GM12878 (cell line): ENCODE results near the gene KCNE4. TPM values are rescaled to one million over a fixed set of nuclear protein-coding genes. Genes with fewer than 3 reads are reported as not detected.

Experiments
- ATAC-seq: fragments of 200-7000 bp; cut with Tn5 transposase; 3 replicates; pipeline ENCODE4 v1.9.1; 2020; ENCODE audit warnings: mild to moderate bottlenecking, moderate library complexity
- BruUV-seq: library from RNA; stranded (reverse); fragments of 400-500 nt; replicated peaks from 2 replicates; lab custom pipeline; 2021; lab: Mats Ljungman, UMichigan
- CTCF ChIA-PET: fragments of 300-600 bp; sonication (Branson Sonifier 250); formaldehyde crosslinking; extraction: SDS; loops from one replicate; lab custom pipeline; 2021; ENCODE audit warnings: inconsistent platforms; lab: Yijun Ruan, JAX
- POLR2A ChIA-PET: fragments of 350-600 bp; formaldehyde crosslinking; extraction: SDS; loops from one replicate; lab custom pipeline; 2021; ENCODE audit warnings: inconsistent platforms; lab: Charles Lee
- RAD21 ChIA-PET: fragments of 300-600 bp; sonication (Branson Sonifier 250); formaldehyde crosslinking; loops from one replicate; lab custom pipeline; 2023; ENCODE audit warnings: antibody characterized with exemption; ENCODE audit not compliant: unreplicated experiment; lab: Charles Lee
- SMC1A ChIA-PET: fragments of 300-600 bp; sonication (Branson Sonifier 250); formaldehyde crosslinking; loops from one replicate; lab custom pipeline; 2023; ENCODE audit not compliant: unreplicated experiment, uncharacterized antibody; lab: Charles Lee
- DNase-seq: peaks from one replicate; pipeline ENCODE4 v3.0.0-alpha.2; 2011; ENCODE audit warnings: low read depth, low spot score
- FAIRE-seq: peaks from 3 replicates; lab custom pipeline; 2011; peaks lifted over from hg19 to GRCh38; lab: Jason Lieb, UNC
- H2AFZ ChIP-seq: 2 replicates; pipeline ENCODE4 v1.6.0; 2011; ENCODE audit warnings: low read depth, low read length, control low read depth; ENCODE audit not compliant: control insufficient read depth
- H3K27ac ChIP-seq: 2 replicates; pipeline ENCODE4 v1.5.1; 2011; ENCODE audit warnings: control low read depth; ENCODE audit not compliant: control insufficient read depth, insufficient read depth
- H3K27me3 ChIP-seq, 2 experiments: replicated peaks in 1 of 2; 2 replicates each; pipeline versions ENCODE4 v1.6.0 to v1.6.1; 2011; ENCODE audit warnings: low read length in 1 of 2; ENCODE audit not compliant: control insufficient read depth in 2 of 2, insufficient read depth in 2 of 2
- H3K36me3 ChIP-seq, 2 experiments: 2 replicates each; pipeline ENCODE4 v1.5.1; 2011; ENCODE audit warnings: low read length in 1 of 2; ENCODE audit not compliant: control insufficient read depth in 2 of 2, insufficient read depth in 2 of 2
- H3K4me1 ChIP-seq: 2 replicates; pipeline ENCODE4 v1.6.1; 2011; ENCODE audit warnings: mild to moderate bottlenecking, low read length, moderate library complexity, mixed read lengths; ENCODE audit not compliant: control insufficient read depth, insufficient read depth
- H3K4me2 ChIP-seq: 2 replicates; pipeline ENCODE4 v1.6.0; 2011; ENCODE audit warnings: control low read depth; ENCODE audit not compliant: control insufficient read depth, insufficient read depth
- H3K4me3 ChIP-seq: fragments of 200-600 bp; sonication (generic); 2 replicates; pipeline ENCODE4 v1.5.1; 2016
- H3K79me2 ChIP-seq: 2 replicates; pipeline ENCODE4 v1.6.0; 2011; ENCODE audit warnings: low read length; ENCODE audit not compliant: control insufficient read depth, insufficient read depth
- H3K9ac ChIP-seq: 2 replicates; pipeline ENCODE4 v1.8.0; 2011; ENCODE audit warnings: low read length, control low read depth, mixed read lengths; ENCODE audit not compliant: control insufficient read depth, insufficient read depth
- H3K9me3 ChIP-seq: replicated peaks from 3 replicates; pipeline ENCODE4 v1.5.1; 2011; ENCODE audit warnings: mild to moderate bottlenecking, low read length; ENCODE audit not compliant: control insufficient read depth, insufficient read depth
- H4K20me1 ChIP-seq: 2 replicates; pipeline ENCODE4 v1.6.0; 2011; ENCODE audit not compliant: control insufficient read depth, insufficient read depth
- CHD1 ChIP-seq: IDR thresholded peaks from 2 replicates; pipeline ENCODE4 v1.6.1; 2012; ENCODE audit warnings: low read depth, low read length, improper control_type of control experiment
- GABPA ChIP-seq: IDR thresholded peaks from 2 replicates; pipeline ENCODE4 v1.6.1; 2014; ENCODE audit warnings: antibody characterized with exemption, low read depth, mild to moderate bottlenecking, inconsistent platforms
- NR2C1 ChIP-seq: fragments of 450-650 bp; IDR thresholded peaks from 2 replicates; pipeline ENCODE4 v1.6.1; 2017; ENCODE audit warnings: antibody characterized with exemption, mild to moderate bottlenecking, moderate library complexity
- POLR2AphosphoS5 ChIP-seq: IDR thresholded peaks from 2 replicates; pipeline ENCODE4 v1.6.1; 2011; ENCODE audit warnings: mild to moderate bottlenecking, low read length, inconsistent platforms
- SRF ChIP-seq, 2 experiments: IDR thresholded peaks; 2 replicates each; pipeline ENCODE4 v1.6.1; 2011; ENCODE audit warnings: low read depth in 2 of 2, low read length in 2 of 2, mild to moderate bottlenecking in 1 of 2, moderate library complexity in 1 of 2
- TCF12 ChIP-seq: IDR thresholded peaks from 2 replicates; pipeline ENCODE4 v1.6.1; 2011; ENCODE audit warnings: low read depth, mild to moderate bottlenecking, low read length
- YBX1 ChIP-seq: fragments of 450-650 bp; IDR thresholded peaks from 2 replicates; pipeline ENCODE4 v1.6.1; 2016; ENCODE audit warnings: antibody characterized with exemption
- ZNF274 ChIP-seq: IDR thresholded peaks from one replicate; pipeline ENCODE4 v1.8.0; 2011; ENCODE audit not compliant: insufficient read length, insufficient read depth
- ZNF622 ChIP-seq: fragments of 450-650 bp; IDR thresholded peaks from 2 replicates; pipeline ENCODE4 v1.6.1; 2017; ENCODE audit warnings: mild to moderate bottlenecking, inconsistent platforms
- WGBS: methylation state at CpG from one replicate; pipeline ENCODE4 v1.1.6; 2016; ENCODE audit warnings: low lambda C conversion rate; ENCODE audit not compliant: insufficient replicate concordance, insufficient coverage; ENCODE audit errors: missing lambda C conversion rate; 5-methylcytosine and 5-hydroxymethylcytosine counted together
- in situ Hi-C: fragments of 300-500 bp; cut with MboI; formaldehyde crosslinking; loops from 9 replicates; pipeline ENCODE4 v1.14.3; 2018; ENCODE audit warnings: mixed read lengths
- intact Hi-C: fragments of 100-400 bp; cut with micrococcal nuclease; formaldehyde crosslinking; loops from one replicate; pipeline ENCODE4 v1.14.2; 2022; ENCODE audit not compliant: unreplicated experiment
- polyA plus RNA-seq, 11 experiments: library from polyadenylated mRNA; depleted of rRNA in 4 of 11; unstranded in 6 of 11; stranded (reverse) in 5 of 11; fragments of >200 nt; fragmentation: Nextera tagmentation in 4 of 11; fragmentation: Illumina TruSeq in 1 of 11; extraction: Ambion mirVana in 4 of 11; extraction: Trizol in 1 of 11; gene quantifications; 1 replicate in 1 of 11; 2 replicates in 10 of 11; pipeline versions ENCODE4 v1.2.1 to v1.2.3, GENCODE V29; 2011 to 2016; ENCODE audit warnings: inconsistent platforms in 2 of 11, missing spikeins in 2 of 11, low read depth in 1 of 11
- total RNA-seq, 4 experiments: library from RNA; depleted of rRNA in 3 of 4; stranded (reverse); fragments of >200 nt in 3 of 4; fragmentation: Illumina TruSeq in 1 of 4; extraction: Trizol in 1 of 4; gene quantifications; 2 replicates each; pipeline versions ENCODE4 v1.2.1 to v1.2.3, GENCODE V29; 2013 to 2021
- TF ChIP-seq, protein P1 (sequence below): fragments of 450-650 bp; formaldehyde crosslinking; IDR thresholded peaks from 2 replicates; pipeline ENCODE4 v1.4.0; 2022; ENCODE audit warnings: mild to moderate bottlenecking, moderate library complexity
- TF ChIP-seq, protein P2 (sequence below): fragments of 450-650 bp; IDR thresholded peaks from 2 replicates; pipeline ENCODE4 v1.6.1; 2017; ENCODE audit warnings: mild to moderate bottlenecking
- TF ChIP-seq, protein P3 (sequence below): IDR thresholded peaks from 2 replicates; pipeline ENCODE4 v1.6.1; 2012; ENCODE audit warnings: low read depth, low read length, improper control_type of control experiment
- TF ChIP-seq, protein P4 (sequence below): IDR thresholded peaks from 2 replicates; pipeline ENCODE4 v1.6.1; 2011; ENCODE audit warnings: borderline replicate concordance, low read depth, mild to moderate bottlenecking, moderate library complexity, mixed read lengths, low read length; ENCODE audit not compliant: insufficient read depth; ENCODE audit errors: extremely low read length
- TF ChIP-seq, protein P5 (sequence below): fragments of 450-650 bp; IDR thresholded peaks from 2 replicates; pipeline ENCODE4 v1.6.1; 2017; ENCODE audit warnings: mild to moderate bottlenecking, moderate library complexity

KCNE4 gene
- total and polyA plus RNA-seq, 10 of the 15 experiments (the other 5 are each of a cell fraction or from before 2014, with no cell fraction given) = 0.30 TPM; not detected in 9

DNA sequence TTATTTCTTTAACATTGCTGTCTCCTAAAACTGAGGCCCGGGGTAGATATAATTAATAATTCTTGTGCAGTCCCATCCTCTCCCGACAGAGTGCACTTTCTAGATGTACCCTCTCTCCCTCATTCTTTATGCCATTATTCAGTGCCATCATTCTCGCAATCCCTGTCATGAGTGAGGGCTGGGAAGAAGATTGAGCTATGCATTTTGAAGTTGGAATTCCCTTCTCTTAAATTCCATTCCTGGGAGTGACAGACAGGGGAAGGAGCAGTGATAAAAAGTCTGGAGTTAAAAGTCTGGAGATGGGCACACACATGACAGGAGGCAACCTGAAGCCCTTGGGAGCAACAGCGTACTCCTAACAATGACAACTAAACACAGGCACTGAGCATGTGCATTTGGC lies 2.6 kb upstream of the KCNE4 start:
- CTCF ChIA-PET = no interaction called here
- H2AFZ ChIP-seq = no peak overlapping the region
- no peaks in the 10 kb centered on the region for H3K27me3 ChIP-seq
- WGBS = 60% methylated on average over 4 of the region's 4 CpGs
- no peak overlapping the region for H3K27ac ChIP-seq
- H3K4me3 ChIP-seq = no peak overlapping the region
- no peaks in the 10 kb centered on the region for H3K79me2 ChIP-seq
- intact Hi-C loops (no loop called here), in situ Hi-C loops (no loop called here)
- H3K9me3 ChIP-seq = no peaks in the 10 kb centered on the region
- no peak for ATAC-seq
- no peak for FAIRE-seq
- no peak for DNase-seq
- no peak overlapping the region for H3K9ac ChIP-seq
- RAD21 ChIA-PET = no interaction called here
- POLR2A ChIA-PET = no interaction called here
- H4K20me1 ChIP-seq = no peaks in the 10 kb centered on the region
- no TSS peak for BruUV-seq
- SMC1A ChIA-PET = no interaction called here
- H3K36me3 ChIP-seq = no peaks in the 10 kb centered on the region
- no peaks in the 10 kb centered on the region for H3K4me1 ChIP-seq
- no peak overlapping the region for H3K4me2 ChIP-seq
- TF ChIP-seq TCF12 (no peak), NR2C1 (no peak), GABPA (no peak), POLR2AphosphoS5 (no peak), ZNF622 (no peak), ZNF274 (no peak), SRF (IDR thresholded peaks at IDR 0.05; ENCODE audit: low read depth in 2 of 2, low read length in 2 of 2) (no peak), YBX1 (no peak), CHD1 (no peak)
- TF ChIP-seq, protein P1, sequence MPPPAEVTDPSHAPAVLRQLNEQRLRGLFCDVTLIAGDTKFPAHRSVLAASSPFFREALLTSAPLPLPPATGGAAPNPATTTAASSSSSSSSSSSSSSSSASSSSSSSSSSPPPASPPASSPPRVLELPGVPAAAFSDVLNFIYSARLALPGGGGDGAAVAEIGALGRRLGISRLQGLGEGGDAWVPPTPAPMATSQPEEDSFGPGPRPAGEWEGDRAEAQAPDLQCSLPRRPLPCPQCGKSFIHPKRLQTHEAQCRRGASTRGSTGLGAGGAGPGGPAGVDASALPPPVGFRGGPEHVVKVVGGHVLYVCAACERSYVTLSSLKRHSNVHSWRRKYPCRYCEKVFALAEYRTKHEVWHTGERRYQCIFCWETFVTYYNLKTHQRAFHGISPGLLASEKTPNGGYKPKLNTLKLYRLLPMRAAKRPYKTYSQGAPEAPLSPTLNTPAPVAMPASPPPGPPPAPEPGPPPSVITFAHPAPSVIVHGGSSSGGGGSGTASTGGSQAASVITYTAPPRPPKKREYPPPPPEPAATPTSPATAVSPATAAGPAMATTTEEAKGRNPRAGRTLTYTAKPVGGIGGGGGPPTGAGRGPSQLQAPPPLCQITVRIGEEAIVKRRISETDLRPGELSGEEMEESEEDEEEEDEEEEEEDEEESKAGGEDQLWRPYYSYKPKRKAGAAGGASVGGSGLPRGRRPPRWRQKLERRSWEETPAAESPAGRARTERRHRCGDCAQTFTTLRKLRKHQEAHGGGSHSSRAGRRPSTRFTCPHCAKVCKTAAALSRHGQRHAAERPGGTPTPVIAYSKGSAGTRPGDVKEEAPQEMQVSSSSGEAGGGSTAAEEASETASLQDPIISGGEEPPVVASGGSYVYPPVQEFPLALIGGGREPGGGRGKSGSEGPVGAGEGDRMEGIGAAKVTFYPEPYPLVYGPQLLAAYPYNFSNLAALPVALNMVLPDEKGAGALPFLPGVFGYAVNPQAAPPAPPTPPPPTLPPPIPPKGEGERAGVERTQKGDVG = no peak
- TF ChIP-seq, protein P2, sequence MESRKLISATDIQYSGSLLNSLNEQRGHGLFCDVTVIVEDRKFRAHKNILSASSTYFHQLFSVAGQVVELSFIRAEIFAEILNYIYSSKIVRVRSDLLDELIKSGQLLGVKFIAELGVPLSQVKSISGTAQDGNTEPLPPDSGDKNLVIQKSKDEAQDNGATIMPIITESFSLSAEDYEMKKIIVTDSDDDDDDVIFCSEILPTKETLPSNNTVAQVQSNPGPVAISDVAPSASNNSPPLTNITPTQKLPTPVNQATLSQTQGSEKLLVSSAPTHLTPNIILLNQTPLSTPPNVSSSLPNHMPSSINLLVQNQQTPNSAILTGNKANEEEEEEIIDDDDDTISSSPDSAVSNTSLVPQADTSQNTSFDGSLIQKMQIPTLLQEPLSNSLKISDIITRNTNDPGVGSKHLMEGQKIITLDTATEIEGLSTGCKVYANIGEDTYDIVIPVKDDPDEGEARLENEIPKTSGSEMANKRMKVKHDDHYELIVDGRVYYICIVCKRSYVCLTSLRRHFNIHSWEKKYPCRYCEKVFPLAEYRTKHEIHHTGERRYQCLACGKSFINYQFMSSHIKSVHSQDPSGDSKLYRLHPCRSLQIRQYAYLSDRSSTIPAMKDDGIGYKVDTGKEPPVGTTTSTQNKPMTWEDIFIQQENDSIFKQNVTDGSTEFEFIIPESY = no peak
- TF ChIP-seq, protein P3, sequence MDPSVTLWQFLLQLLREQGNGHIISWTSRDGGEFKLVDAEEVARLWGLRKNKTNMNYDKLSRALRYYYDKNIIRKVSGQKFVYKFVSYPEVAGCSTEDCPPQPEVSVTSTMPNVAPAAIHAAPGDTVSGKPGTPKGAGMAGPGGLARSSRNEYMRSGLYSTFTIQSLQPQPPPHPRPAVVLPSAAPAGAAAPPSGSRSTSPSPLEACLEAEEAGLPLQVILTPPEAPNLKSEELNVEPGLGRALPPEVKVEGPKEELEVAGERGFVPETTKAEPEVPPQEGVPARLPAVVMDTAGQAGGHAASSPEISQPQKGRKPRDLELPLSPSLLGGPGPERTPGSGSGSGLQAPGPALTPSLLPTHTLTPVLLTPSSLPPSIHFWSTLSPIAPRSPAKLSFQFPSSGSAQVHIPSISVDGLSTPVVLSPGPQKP = no peak
- TF ChIP-seq, protein P4, sequence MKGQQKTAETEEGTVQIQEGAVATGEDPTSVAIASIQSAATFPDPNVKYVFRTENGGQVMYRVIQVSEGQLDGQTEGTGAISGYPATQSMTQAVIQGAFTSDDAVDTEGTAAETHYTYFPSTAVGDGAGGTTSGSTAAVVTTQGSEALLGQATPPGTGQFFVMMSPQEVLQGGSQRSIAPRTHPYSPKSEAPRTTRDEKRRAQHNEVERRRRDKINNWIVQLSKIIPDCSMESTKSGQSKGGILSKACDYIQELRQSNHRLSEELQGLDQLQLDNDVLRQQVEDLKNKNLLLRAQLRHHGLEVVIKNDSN = no peak
- TF ChIP-seq, protein P5, sequence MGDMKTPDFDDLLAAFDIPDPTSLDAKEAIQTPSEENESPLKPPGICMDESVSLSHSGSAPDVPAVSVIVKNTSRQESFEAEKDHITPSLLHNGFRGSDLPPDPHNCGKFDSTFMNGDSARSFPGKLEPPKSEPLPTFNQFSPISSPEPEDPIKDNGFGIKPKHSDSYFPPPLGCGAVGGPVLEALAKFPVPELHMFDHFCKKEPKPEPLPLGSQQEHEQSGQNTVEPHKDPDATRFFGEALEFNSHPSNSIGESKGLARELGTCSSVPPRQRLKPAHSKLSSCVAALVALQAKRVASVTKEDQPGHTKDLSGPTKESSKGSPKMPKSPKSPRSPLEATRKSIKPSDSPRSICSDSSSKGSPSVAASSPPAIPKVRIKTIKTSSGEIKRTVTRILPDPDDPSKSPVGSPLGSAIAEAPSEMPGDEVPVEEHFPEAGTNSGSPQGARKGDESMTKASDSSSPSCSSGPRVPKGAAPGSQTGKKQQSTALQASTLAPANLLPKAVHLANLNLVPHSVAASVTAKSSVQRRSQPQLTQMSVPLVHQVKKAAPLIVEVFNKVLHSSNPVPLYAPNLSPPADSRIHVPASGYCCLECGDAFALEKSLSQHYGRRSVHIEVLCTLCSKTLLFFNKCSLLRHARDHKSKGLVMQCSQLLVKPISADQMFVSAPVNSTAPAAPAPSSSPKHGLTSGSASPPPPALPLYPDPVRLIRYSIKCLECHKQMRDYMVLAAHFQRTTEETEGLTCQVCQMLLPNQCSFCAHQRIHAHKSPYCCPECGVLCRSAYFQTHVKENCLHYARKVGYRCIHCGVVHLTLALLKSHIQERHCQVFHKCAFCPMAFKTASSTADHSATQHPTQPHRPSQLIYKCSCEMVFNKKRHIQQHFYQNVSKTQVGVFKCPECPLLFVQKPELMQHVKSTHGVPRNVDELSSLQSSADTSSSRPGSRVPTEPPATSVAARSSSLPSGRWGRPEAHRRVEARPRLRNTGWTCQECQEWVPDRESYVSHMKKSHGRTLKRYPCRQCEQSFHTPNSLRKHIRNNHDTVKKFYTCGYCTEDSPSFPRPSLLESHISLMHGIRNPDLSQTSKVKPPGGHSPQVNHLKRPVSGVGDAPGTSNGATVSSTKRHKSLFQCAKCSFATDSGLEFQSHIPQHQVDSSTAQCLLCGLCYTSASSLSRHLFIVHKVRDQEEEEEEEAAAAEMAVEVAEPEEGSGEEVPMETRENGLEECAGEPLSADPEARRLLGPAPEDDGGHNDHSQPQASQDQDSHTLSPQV = no peak
